ENCODE data around the gene NTF3. TPM values are rescaled to one million over a fixed set of nuclear protein-coding genes. Genes with fewer than 3 reads are reported as not detected.
A peak's percentile ranks its signal among the peaks of the same experiment; 100 is the strongest.

NTF3 gene
- total and polyA plus RNA-seq, 2 of the 8 experiments (the other 6 are each of a cell fraction or from before 2014, with no cell fraction given): 1.4 to 2.3 TPM

DNA sequence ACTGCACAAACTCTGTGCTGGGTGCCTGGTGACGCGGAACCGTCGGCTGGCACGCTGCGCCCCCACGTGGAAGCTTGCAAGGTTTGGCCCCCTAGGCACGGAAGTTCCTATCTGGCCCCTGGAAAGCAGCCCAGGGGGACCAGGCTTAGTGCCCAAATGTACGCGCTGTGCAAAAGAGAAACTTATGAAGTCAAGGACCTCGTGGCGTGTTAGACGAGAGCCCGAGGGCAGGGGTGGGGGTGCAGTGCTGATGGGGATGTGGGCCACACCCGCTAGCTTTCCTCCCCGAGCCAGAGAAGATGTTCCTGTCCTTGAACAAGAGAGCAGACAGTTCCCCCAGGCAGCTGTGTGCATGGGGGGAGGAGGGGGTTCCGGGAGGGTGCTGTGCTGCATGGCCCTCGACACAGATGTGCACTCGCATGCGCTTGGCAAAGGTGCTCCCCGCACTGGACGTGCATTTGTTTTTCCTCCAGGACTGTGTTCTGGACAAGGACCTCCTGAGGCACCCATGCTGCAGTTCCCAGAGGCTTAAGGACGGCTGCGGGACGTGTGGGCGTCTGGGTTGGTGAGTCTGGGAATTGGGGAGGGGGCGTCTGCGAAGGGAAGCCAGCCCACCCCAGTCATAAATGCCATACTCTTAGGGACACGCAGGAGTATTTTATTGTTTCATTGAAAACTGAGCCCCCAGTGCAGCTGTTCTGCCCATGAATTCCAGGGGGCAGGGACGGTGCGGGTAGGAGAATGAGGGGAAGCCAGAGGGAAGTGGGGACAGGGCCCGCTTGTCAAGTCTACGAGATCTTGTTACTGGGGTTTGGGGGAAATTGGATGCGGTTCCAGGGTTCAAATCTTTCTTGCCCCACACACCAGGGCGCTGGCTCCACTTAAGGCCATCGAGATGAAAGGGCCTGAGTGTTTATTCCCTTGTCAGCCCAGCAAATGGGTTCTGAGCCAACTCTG lies 80.0 kb downstream of the NTF3 start:
- DNase-seq (ENCODE audit: low read depth in 1 of 2, low spot score in 2 of 2) (peak in 1 of 2 experiments; percentile 77), FAIRE-seq (no peak)
- H3K14ac ChIP-seq (ENCODE audit: insufficient read length): no peak overlapping the region
- no peak overlapping the region for H3K18ac ChIP-seq (ENCODE audit: extremely low read depth, low read length)
- no peaks in the 10 kb centered on the region for H4K20me1 ChIP-seq (replicated peaks in 1 of 2; ENCODE audit: control insufficient read depth in 1 of 2, insufficient read depth in 2 of 2, low read length in 2 of 2)
- no peak overlapping the region for H4K5ac ChIP-seq (ENCODE audit: insufficient read length, low read depth, low read length)
- H3K27ac ChIP-seq (ENCODE audit: low read depth, low read length): no peak overlapping the region
- no peaks in the 10 kb centered on the region for H3K36me3 ChIP-seq (ENCODE audit: control insufficient read depth in 2 of 4, insufficient read depth in 4 of 4, low read length in 3 of 4)
- H3K79me1 ChIP-seq (ENCODE audit: low read depth, low read length): no peaks in the 10 kb centered on the region
- no peaks in the 10 kb centered on the region for H3K23me2 ChIP-seq (ENCODE audit: low read depth, low read length)
- POLR2A ChIA-PET (ENCODE audit: partially characterized antibody): no interaction called here
- no peak overlapping the region for H2BK5ac ChIP-seq (ENCODE audit: low read depth, low read length)
- H3K56ac ChIP-seq (replicated peaks; ENCODE audit: insufficient read length, low read depth, low read length): no peak overlapping the region
- no peaks in the 10 kb centered on the region for H3K27me3 ChIP-seq (replicated peaks in 1 of 4; ENCODE audit: control insufficient read depth in 3 of 4, extremely low read depth in 1 of 4, insufficient read depth in 3 of 4, low read length in 3 of 4)
- no peak overlapping the region; the same call in 1 of the 2 replicates for H2BK15ac ChIP-seq (ENCODE audit: low read length)
- H2BK120ac ChIP-seq (replicated peaks; ENCODE audit: low read depth, low read length): no peak overlapping the region
- no peaks in the 10 kb centered on the region for H3K79me2 ChIP-seq (ENCODE audit: control insufficient read depth in 1 of 2, insufficient read depth in 2 of 2, low read length in 2 of 2)
- no peak overlapping the region for H4K91ac ChIP-seq (replicated peaks; ENCODE audit: insufficient read length, low read length)
- WGBS, 2 experiments (ENCODE audit: extremely low coverage in 1 of 2, insufficient coverage in 1 of 2, insufficient read length in 1 of 2, insufficient replicate concordance in 2 of 2, low coverage in 1 of 2, low lambda C conversion rate in 2 of 2, missing lambda C conversion rate in 1 of 2): 68% methylated on average over 30 of the region's 36 CpGs; no CpG with 5 or more reads in 1 of the 2 experiments
- no peak overlapping the region for H2BK12ac ChIP-seq (ENCODE audit: low read depth, low read length)
- H3K4me1 ChIP-seq (replicated peaks in 1 of 4; ENCODE audit: control insufficient read depth in 3 of 4, insufficient read depth in 4 of 4, low read length in 3 of 4): peaks cover 0 to 7% (median 3%) of the 10 kb centered on the region in 4 experiments; a peak in 4 of 7 replicates
- no peak overlapping the region for H3K4me3 ChIP-seq (ENCODE audit: extremely low read depth in 1 of 4, insufficient read depth in 2 of 4, low read depth in 3 of 4, low read length in 4 of 4)
- no peak overlapping the region for H3K4ac ChIP-seq (replicated peaks; ENCODE audit: insufficient read length, low read depth, low read length)
- no peak overlapping the region; a peak in 1 of 7 replicates for H3K9ac ChIP-seq (replicated peaks in 1 of 4; ENCODE audit: extremely low read depth in 1 of 4, low read depth in 3 of 4, low read length in 3 of 4)
- H2AK5ac ChIP-seq (ENCODE audit: low read depth, low read length): no peak overlapping the region
- no peaks in the 10 kb centered on the region for H3K9me3 ChIP-seq (ENCODE audit: insufficient read depth in 2 of 2, low read depth in 1 of 2, low read length in 1 of 2)
- no peak overlapping the region for H2AFZ ChIP-seq (ENCODE audit: low read length)
- no peak overlapping the region for H3K4me2 ChIP-seq (ENCODE audit: insufficient read depth in 1 of 2, low read depth in 2 of 2, low read length in 2 of 2)
- H2BK20ac ChIP-seq (ENCODE audit: low read length): no peak overlapping the region
- no peak overlapping the region for H4K8ac ChIP-seq (ENCODE audit: extremely low read depth, insufficient read depth, low read length)
- H3K23ac ChIP-seq (ENCODE audit: insufficient read length): no peak overlapping the region
- CTCF ChIA-PET (ENCODE audit: partially characterized antibody): interaction anchor here (0.7 to 3.4 kb wide), 46 partner anchors 7 to 424 kb away, joined by 3 to 25 read pairs (median 4); partner anchors contain the start of gene NTF3
- peak; percentile 55; the same call in 1 of the 2 replicates for TF ChIP-seq CREB1 (IDR thresholded peaks at IDR 0.05)
- TF ChIP-seq EP300 (IDR thresholded peaks at IDR 0.05; ENCODE audit: borderline replicate concordance in 1 of 2, low read depth in 2 of 2, low read length in 2 of 2): no peak
- no peak for TF ChIP-seq SRF (IDR thresholded peaks at IDR 0.05; ENCODE audit: low read depth, low read length)
